Measurements from ENCODE around the gene GGT1.
"Not testable (repeated sequence)": the region's sequence is repeated elsewhere in the genome, so short reads cannot be mapped to it uniquely, and the experiment has no call there.

DNA sequence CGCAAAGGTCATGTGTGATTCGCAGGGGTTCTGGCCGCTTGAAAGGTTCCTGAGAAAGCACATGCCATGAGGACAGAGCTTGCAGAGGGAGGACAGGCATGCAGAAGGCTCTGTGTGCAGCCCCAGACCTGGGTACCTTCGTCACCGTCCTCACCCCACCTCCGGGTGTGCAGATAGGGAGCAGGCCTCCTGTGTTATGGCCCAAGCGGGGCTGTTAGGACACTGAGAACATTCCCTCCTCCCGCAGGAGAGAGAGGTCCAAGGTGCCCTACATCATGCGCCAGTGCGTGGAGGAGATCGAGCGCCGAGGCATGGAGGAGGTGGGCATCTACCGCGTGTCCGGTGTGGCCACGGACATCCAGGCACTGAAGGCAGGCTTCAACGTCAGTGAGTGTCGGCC is 43.8 kb downstream of the GGT1 start:
- TF ChIP-seq, protein P1, sequence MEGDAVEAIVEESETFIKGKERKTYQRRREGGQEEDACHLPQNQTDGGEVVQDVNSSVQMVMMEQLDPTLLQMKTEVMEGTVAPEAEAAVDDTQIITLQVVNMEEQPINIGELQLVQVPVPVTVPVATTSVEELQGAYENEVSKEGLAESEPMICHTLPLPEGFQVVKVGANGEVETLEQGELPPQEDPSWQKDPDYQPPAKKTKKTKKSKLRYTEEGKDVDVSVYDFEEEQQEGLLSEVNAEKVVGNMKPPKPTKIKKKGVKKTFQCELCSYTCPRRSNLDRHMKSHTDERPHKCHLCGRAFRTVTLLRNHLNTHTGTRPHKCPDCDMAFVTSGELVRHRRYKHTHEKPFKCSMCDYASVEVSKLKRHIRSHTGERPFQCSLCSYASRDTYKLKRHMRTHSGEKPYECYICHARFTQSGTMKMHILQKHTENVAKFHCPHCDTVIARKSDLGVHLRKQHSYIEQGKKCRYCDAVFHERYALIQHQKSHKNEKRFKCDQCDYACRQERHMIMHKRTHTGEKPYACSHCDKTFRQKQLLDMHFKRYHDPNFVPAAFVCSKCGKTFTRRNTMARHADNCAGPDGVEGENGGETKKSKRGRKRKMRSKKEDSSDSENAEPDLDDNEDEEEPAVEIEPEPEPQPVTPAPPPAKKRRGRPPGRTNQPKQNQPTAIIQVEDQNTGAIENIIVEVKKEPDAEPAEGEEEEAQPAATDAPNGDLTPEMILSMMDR (IDR thresholded peaks at IDR 0.05): not testable (repeated sequence)
- TF ChIP-seq EP300 (IDR thresholded peaks at IDR 0.05): not testable (repeated sequence)
